ENCODE measurements around the gene SLC5A4. TPM values are rescaled to one million over a fixed set of nuclear protein-coding genes. Genes with fewer than 3 reads are reported as not detected.

The SLC5A4 gene
- total and polyA plus RNA-seq, 2 of the 4 experiments (the other 2 are of a cell fraction) = 0.10 to 0.18 TPM

DNA sequence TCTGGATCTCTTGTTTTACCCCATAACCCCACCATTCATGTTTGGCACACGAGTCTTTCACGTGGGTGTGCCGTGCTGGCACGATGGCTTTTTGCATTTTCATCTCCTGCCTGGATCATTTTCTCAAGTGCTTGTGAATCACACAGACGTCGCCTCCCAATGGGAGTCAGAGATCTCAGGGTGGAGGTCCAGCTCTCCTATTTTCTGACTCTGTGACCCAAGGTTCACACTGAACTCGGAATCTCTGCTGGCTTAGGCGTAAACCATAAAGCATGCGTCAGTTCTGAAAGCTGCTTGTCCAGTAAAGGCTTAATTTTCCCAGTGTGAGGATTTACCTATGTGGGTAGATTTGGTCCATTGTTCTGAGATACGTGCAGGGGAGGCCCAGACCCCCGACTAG lies 80.0 kb downstream of the SLC5A4 start:
- in situ Hi-C loops (cut with MboI; ENCODE audit: low sequenced_read_pairs) = no loop called here
- Histone ChIP-seq H4K8ac (ENCODE audit: low read depth in 2 of 2, low read length in 2 of 2) (no peak overlapping the region), H2AK9ac (replicated peaks; ENCODE audit: low read depth, low read length, poor library complexity) (no peak overlapping the region), H2AK5ac (ENCODE audit: low read depth, low read length) (no peak overlapping the region), H2BK20ac (ENCODE audit: low read depth, low read length) (no peak overlapping the region), H3K27ac (ENCODE audit: insufficient read depth, low read length) (no peak overlapping the region), H3K9me3 (ENCODE audit: control insufficient read depth, insufficient read depth, low read length) (no peaks in the 10 kb centered on the region), H4K91ac (ENCODE audit: insufficient read depth, low read depth, low read length) (no peak overlapping the region), H3K9me1 (ENCODE audit: insufficient read depth, low read length) (no peaks in the 10 kb centered on the region), H4K20me1 (ENCODE audit: insufficient read depth, low read length) (no peaks in the 10 kb centered on the region), H3K36me3 (ENCODE audit: control insufficient read depth, insufficient read depth, low read length) (no peaks in the 10 kb centered on the region), H3K14ac (replicated peaks; ENCODE audit: low read depth, low read length) (no peak overlapping the region), H3K79me1 (ENCODE audit: low read depth in 1 of 2, low read length in 2 of 2) (no peaks in the 10 kb centered on the region), H3K18ac (ENCODE audit: low read depth, low read length) (no peak overlapping the region), H2BK120ac (ENCODE audit: low read depth, low read length) (no peak overlapping the region), H4K5ac (ENCODE audit: low read depth, low read length) (no peak overlapping the region), H3K9ac (ENCODE audit: low read depth, low read length) (no peak overlapping the region), H3K4ac (ENCODE audit: low read depth, low read length) (no peak overlapping the region), H2BK15ac (ENCODE audit: low read depth, low read length) (no peak overlapping the region), H3K4me1 (ENCODE audit: control insufficient read depth, insufficient read depth, low read length) (no peaks in the 10 kb centered on the region), H3K56ac (ENCODE audit: extremely low read depth, insufficient read depth, low read length) (no peak overlapping the region), H3K4me3 (ENCODE audit: insufficient read depth, low read depth, low read length) (no peak overlapping the region), H3K4me2 (ENCODE audit: low read depth, low read length) (no peak overlapping the region), H3K27me3 (ENCODE audit: control insufficient read depth, insufficient read depth, low read length) (peaks cover 3% of the 10 kb centered on the region; the same call in 1 of the 2 replicates), H2BK5ac (ENCODE audit: low read depth, low read length, poor library complexity, severe bottlenecking) (no peak overlapping the region), H3K23ac (ENCODE audit: low read depth, low read length) (no peak overlapping the region), H2AFZ (replicated peaks; ENCODE audit: low read length, poor library complexity) (no peak overlapping the region)
- DNase-seq (no peak), ATAC-seq (ENCODE audit: low read depth) (no peak)
- TF ChIP-seq POLR2A (IDR thresholded peaks at IDR 0.05; ENCODE audit: low read depth, low read length) (no peak), CEBPB (IDR thresholded peaks at IDR 0.05; ENCODE audit: low read depth, low read length) (no peak)
- ChIA-PET POLR2A (ENCODE audit: unreplicated experiment) (no interaction called here), CTCF (no interaction called here)
- WGBS, 2 experiments (ENCODE audit: extremely low coverage in 2 of 2, insufficient read length in 1 of 2) = 53% methylated on average over 6 of the region's 11 CpGs; no CpG with 5 or more reads in 1 of the 2 experiments
- no TSS peak for BruUV-seq (replicated peaks)
- intact Hi-C loops (cut with micrococcal nuclease) = loop anchor here (5.0 kb wide), 1 partner anchor 747 kb away; no protein-coding TSS in a partner anchor
- dilution Hi-C loops (cut with HindIII; ENCODE audit: low sequenced_read_pairs, unreplicated experiment) = no loop called here

Small RNAs within 50 kb of the gene (microRNA-seq; reads per million reads assigned to microRNA genes)
- gene RF02171 (ENCODE audit: insufficient read depth, insufficient read length) = not detected

Small RNAs within 50 kb of the gene (small RNA-seq; reads per million reads assigned to genes)
- 0 reads per million in 5 experiments for gene RF02171

Other genes starting within 250 kb of the SLC5A4 start
- gene SLC5A1, start 212.1 kb downstream of the SLC5A4 start, total RNA-seq (2012; rRNA removed) = not detected in 2 replicates
- gene SLC5A1, start 212.1 kb downstream of the SLC5A4 start, polyA plus RNA-seq (2012; rRNA removed) = not detected in 2 replicates
- gene C22orf42, start 96.0 kb downstream of the SLC5A4 start, total RNA-seq (2012; rRNA removed) = not detected in 2 replicates
- not detected in 2 replicates for gene C22orf42, start 96.0 kb downstream of the SLC5A4 start, polyA plus RNA-seq (2012; rRNA removed)
- gene RFPL2, start 50.3 kb downstream of the SLC5A4 start, total RNA-seq (2012; rRNA removed) = not detected in 2 replicates
- not detected in 2 replicates for gene RFPL2, start 50.3 kb downstream of the SLC5A4 start, polyA plus RNA-seq (2012; rRNA removed)
- gene RFPL3, start 102.5 kb upstream of the SLC5A4 start, total RNA-seq (2012; rRNA removed) = not detected in 2 replicates
- not detected in 2 replicates for gene RFPL3, start 102.5 kb upstream of the SLC5A4 start, polyA plus RNA-seq (2012; rRNA removed)
- gene RTCB, start 156.9 kb upstream of the SLC5A4 start, total RNA-seq (2012; rRNA removed) = 213 and 240 TPM in 2 replicates
- 110 and 115 TPM in 2 replicates for gene RTCB, start 156.9 kb upstream of the SLC5A4 start, polyA plus RNA-seq (2012; rRNA removed)
- gene BPIFC, start 209.1 kb upstream of the SLC5A4 start, total RNA-seq (2012; rRNA removed) = not detected in 2 replicates
- not detected in 2 replicates for gene BPIFC, start 209.1 kb upstream of the SLC5A4 start, polyA plus RNA-seq (2012; rRNA removed)
- gene FBXO7, start 219.5 kb upstream of the SLC5A4 start, total RNA-seq (2012; rRNA removed) = 61.4 and 71.5 TPM in 2 replicates
- gene FBXO7, start 219.5 kb upstream of the SLC5A4 start, polyA plus RNA-seq (2012; rRNA removed) = 69.7 and 71.5 TPM in 2 replicates

Measured in IMR-90 (cell line).